BLaER1 (cell line): ENCODE data around the gene BRAP.
A peak's percentile ranks its signal among the peaks of the same experiment; 100 is the strongest.
"Not testable (repeated sequence)": the region's sequence is repeated elsewhere in the genome, so short reads cannot be mapped to it uniquely, and the experiment has no call there.

Experiments used
- H3K27ac ChIP-seq: shearing (Covaris generic); formaldehyde crosslinking; 2 replicates; pipeline ENCODE4 v1.8.1; 2022
- H3K27me3 ChIP-seq: shearing (Covaris generic); formaldehyde crosslinking; 2 replicates; pipeline ENCODE4 v1.8.1; 2022
- H3K36me3 ChIP-seq: shearing (Covaris generic); formaldehyde crosslinking; 2 replicates; pipeline ENCODE4 v1.8.1; 2022
- H3K4me1 ChIP-seq: shearing (Covaris generic); formaldehyde crosslinking; 2 replicates; pipeline ENCODE4 v1.8.1; 2022
- H3K4me2 ChIP-seq: shearing (Covaris generic); formaldehyde crosslinking; 2 replicates; pipeline ENCODE4 v1.8.1; 2022
- H3K4me3 ChIP-seq: shearing (Covaris generic); formaldehyde crosslinking; 2 replicates; pipeline ENCODE4 v1.8.1; 2022
- H3K9ac ChIP-seq: shearing (Covaris generic); formaldehyde crosslinking; 2 replicates; pipeline ENCODE4 v1.8.1; 2022
- H3K9me3 ChIP-seq: shearing (Covaris generic); formaldehyde crosslinking; 2 replicates; pipeline ENCODE4 v1.8.1; 2022
- H4K20me1 ChIP-seq: shearing (Covaris generic); formaldehyde crosslinking; 2 replicates; pipeline ENCODE4 v1.8.1; 2022
- Cebpa-rat ChIP-seq: shearing (Covaris generic); IDR thresholded peaks from 2 replicates; pipeline ENCODE4 v1.8.1; 2022

The BRAP gene

DNA sequence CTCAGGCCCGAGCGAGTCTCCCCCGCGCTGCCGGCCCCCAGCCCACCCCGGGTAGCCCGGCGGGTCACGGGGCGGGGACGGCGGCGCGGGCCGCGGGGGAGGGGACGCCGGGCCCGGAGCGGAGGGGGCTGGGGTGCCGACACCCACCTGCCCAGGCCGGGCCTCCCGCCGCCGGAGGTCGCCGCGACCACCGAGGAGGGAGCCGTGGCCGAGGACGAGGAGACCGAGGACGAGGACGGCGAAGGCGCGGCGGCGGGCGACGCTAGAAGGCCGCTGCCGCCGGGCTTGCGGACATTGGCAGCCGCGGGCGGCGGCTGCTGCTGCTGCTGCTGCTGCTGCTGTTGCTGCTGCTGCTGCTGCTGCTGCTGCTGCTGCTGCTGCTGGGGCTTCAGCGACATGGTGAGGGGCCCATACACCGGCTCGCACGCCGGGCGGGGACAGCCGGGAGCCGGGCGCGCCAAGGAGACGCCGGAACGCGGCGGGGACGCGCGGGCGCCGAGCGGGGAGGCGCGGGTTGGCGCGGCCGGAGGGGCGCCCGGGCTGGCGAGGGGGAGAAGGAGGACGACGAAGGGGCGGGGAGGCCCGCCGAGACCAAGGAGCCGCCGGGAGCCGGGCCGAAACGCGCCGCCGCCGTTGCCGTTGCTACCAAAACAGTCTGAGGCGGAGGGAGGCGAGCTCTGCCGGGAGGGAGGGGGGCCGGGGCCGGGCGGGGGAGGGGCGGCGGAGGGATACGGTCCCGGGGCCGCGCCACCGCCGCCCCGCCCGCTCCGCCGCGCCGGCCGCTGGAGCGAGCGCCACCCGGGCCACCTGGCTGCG, 86.9 kb downstream of the BRAP start, which contains the start of gene ATXN2:
Gene ATXN2 (minus strand): TSS at position 679 of the 816 bp plus-strand sequence. CDS start 281 bp downstream, at position 398.
- peaks cover 46% of the 10 kb centered on the region for H4K20me1 ChIP-seq
- H3K4me1 ChIP-seq, result peaks cover 39% of the 10 kb centered on the region
- H3K27me3 ChIP-seq, result no peaks in the 10 kb centered on the region
- H3K4me2 ChIP-seq, result peak within 1 kb of the TSS; percentile 97
- H3K27ac ChIP-seq, result peak within 1 kb of the TSS; percentile 100
- no peaks in the 10 kb centered on the region for H3K36me3 ChIP-seq
- no peak for TF ChIP-seq Cebpa-rat
- H3K9ac ChIP-seq, result peak within 1 kb of the TSS; percentile 98
- no peaks in the 10 kb centered on the region for H3K9me3 ChIP-seq
- H3K4me3 ChIP-seq, result peak within 1 kb of the TSS; percentile 99

- H3K9ac ChIP-seq, result peak overlapping the region; percentile 98
Measured at GRCh38 chr12:111597831-111598636, 87.7 kb downstream of the BRAP start.

GRCh38 chr12:111596985-111597830, 88.5 kb downstream of the BRAP start:
- Histone ChIP-seq H3K9me3 (no peaks in the 10 kb centered on the region), H3K9ac (peak overlapping the region; percentile 98), H3K4me3 (peak overlapping the region; percentile 99), H3K27ac (peak overlapping the region; percentile 100), H4K20me1 (peaks cover 62% of the 10 kb centered on the region), H3K4me2 (peak overlapping the region; percentile 97), H3K36me3 (no peaks in the 10 kb centered on the region), H3K27me3 (no peaks in the 10 kb centered on the region), H3K4me1 (peaks cover 39% of the 10 kb centered on the region)
- no peak for TF ChIP-seq Cebpa-rat

More at GRCh38 chr12:111597831-111598636, 87.7 kb downstream of the BRAP start:
- peak overlapping the region; percentile 97 for H3K4me2 ChIP-seq
- H4K20me1 ChIP-seq, result peaks cover 54% of the 10 kb centered on the region
- H3K9me3 ChIP-seq, result no peaks in the 10 kb centered on the region
- no peak for TF ChIP-seq Cebpa-rat
- H3K4me3 ChIP-seq, result peak overlapping the region; percentile 99
- H3K27me3 ChIP-seq, result no peaks in the 10 kb centered on the region
- H3K4me1 ChIP-seq, result peaks cover 39% of the 10 kb centered on the region
- no peaks in the 10 kb centered on the region for H3K36me3 ChIP-seq
- H3K27ac ChIP-seq, result peak overlapping the region; percentile 100

GRCh38 chr12:111595341-111595835, 90.4 kb downstream of the BRAP start:
- not testable (repeated sequence) for H3K4me3 ChIP-seq, H3K27me3 ChIP-seq, H3K27ac ChIP-seq, H3K36me3 ChIP-seq, H3K9me3 ChIP-seq
- Histone ChIP-seq H4K20me1 (peaks cover 80% of the 10 kb centered on the region), H3K4me2 (peak overlapping the region; percentile 97), H3K4me1 (peaks cover 33% of the 10 kb centered on the region), H3K9ac (peak overlapping the region; percentile 29; the same call in 1 of the 2 replicates)
